Activated gamma-delta T cell treated with Interleukin-2 at 50 U/mL for 16 hours (primary cell): ENCODE measurements around the gene PIP4K2A.

Experiments used
- DNase-seq: peaks from one replicate; pipeline ENCODE4 v3.0.0-alpha.2; 2020

The PIP4K2A gene

GRCh38 chr10:22617516-22617915 is 96.9 kb downstream of the PIP4K2A start:
- no peak for DNase-seq

- no peak for DNase-seq
Measured at GRCh38 chr10:22617051-22617450, 97.3 kb downstream of the PIP4K2A start.

GRCh38 chr10:22615819-22616499 is 98.4 kb downstream of the PIP4K2A start:
- no peak for DNase-seq

GRCh38 chr10:22615101-22615500 is 99.3 kb downstream of the PIP4K2A start:
- no peak for DNase-seq

GRCh38 chr10:22613011-22613410 is 101.4 kb downstream of the PIP4K2A start:
- no peak for DNase-seq

GRCh38 chr10:22612318-22612717 is 102.1 kb downstream of the PIP4K2A start:
- no peak for DNase-seq

- DNase-seq: peak; percentile 60
Measured at GRCh38 chr10:22611425-22612115, 102.8 kb downstream of the PIP4K2A start.

GRCh38 chr10:22610610-22611009 is 103.8 kb downstream of the PIP4K2A start:
- no peak for DNase-seq

- no peak for DNase-seq
Measured at GRCh38 chr10:22609719-22610465, 104.5 kb downstream of the PIP4K2A start.

GRCh38 chr10:22609251-22609650 is 105.1 kb downstream of the PIP4K2A start:
- DNase-seq: no peak

- DNase-seq: no peak
Measured at GRCh38 chr10:22607261-22607660, 107.1 kb downstream of the PIP4K2A start.

GRCh38 chr10:22606164-22606614 is 108.2 kb downstream of the PIP4K2A start:
- peak; percentile 40 for DNase-seq

GRCh38 chr10:22605168-22605567 is 109.2 kb downstream of the PIP4K2A start:
- DNase-seq: no peak

- DNase-seq: no peak
Measured at GRCh38 chr10:22604344-22605126, 109.8 kb downstream of the PIP4K2A start.

- no peak for DNase-seq
Measured at GRCh38 chr10:22603581-22603980, 110.8 kb downstream of the PIP4K2A start.

GRCh38 chr10:22601618-22602017 is 112.8 kb downstream of the PIP4K2A start:
- no peak for DNase-seq

- no peak for DNase-seq
Measured at GRCh38 chr10:22599636-22600228, 114.6 kb downstream of the PIP4K2A start.

GRCh38 chr10:22599048-22599561 is 115.3 kb downstream of the PIP4K2A start:
- DNase-seq: no peak

- no peak for DNase-seq
Measured at GRCh38 chr10:22598478-22598877, 115.9 kb downstream of the PIP4K2A start.

- peak; percentile 40 for DNase-seq
Measured at GRCh38 chr10:22597138-22597537, 117.2 kb downstream of the PIP4K2A start.

GRCh38 chr10:22593636-22594198 is 120.7 kb downstream of the PIP4K2A start:
- DNase-seq: no peak

- no peak for DNase-seq
Measured at GRCh38 chr10:22593026-22593425, 121.4 kb downstream of the PIP4K2A start.
